ENCODE results near the gene KRTAP4-3. TPM values are rescaled to one million over a fixed set of nuclear protein-coding genes. Genes with fewer than 3 reads are reported as not detected.
"Not testable (repeated sequence)": the region's sequence is repeated elsewhere in the genome, so short reads cannot be mapped to it uniquely, and the experiment has no call there.

The KRTAP4-3 gene
- total and polyA plus RNA-seq, 10 of the 15 experiments (the other 5 are each of a cell fraction or from before 2014, with no cell fraction given) = not detected

DNA sequence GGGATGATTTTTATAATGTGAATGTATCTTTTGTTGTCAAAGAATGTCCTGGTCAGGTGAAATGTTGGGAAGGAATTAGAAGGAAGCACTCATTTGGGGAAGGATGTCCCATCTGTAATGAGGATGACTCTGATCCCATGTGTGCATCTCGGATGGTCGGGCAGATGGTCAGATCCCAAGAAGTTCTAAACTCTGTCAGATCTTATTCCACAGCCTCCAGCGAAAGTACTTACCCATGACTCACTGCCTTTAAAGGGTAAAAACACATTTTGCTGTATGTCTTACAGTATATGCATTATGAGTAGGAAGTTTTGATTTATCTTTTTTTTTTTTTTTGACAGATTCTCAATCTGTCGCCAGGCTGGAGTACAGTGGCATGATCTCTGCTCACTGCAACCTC, 49.3 kb downstream of the KRTAP4-3 start:
- BruUV-seq (replicated peaks) = no TSS peak
- ChIA-PET RAD21 (ENCODE audit: unreplicated experiment) (no interaction called here), SMC1A (ENCODE audit: uncharacterized antibody, unreplicated experiment) (no interaction called here), CTCF (no interaction called here), POLR2A (no interaction called here)
- no peaks in the 10 kb centered on the region for H3K27me3 ChIP-seq (replicated peaks in 1 of 2; ENCODE audit: control insufficient read depth in 2 of 2, insufficient read depth in 2 of 2, low read length in 1 of 2)
- in situ Hi-C loops (cut with MboI) (no loop called here), intact Hi-C loops (cut with micrococcal nuclease; ENCODE audit: unreplicated experiment) (no loop called here)
- TF ChIP-seq CHD4 (IDR thresholded peaks at IDR 0.05) (no peak), IRF4 (IDR thresholded peaks at IDR 0.05; ENCODE audit: low read depth, low read length) (no peak), IKZF2 (IDR thresholded peaks at IDR 0.05) (no peak), NR2C1 (IDR thresholded peaks at IDR 0.05) (no peak), MEF2A (IDR thresholded peaks at IDR 0.05; ENCODE audit: insufficient read depth, low read depth, low read length) (no peak), EED (IDR thresholded peaks at IDR 0.05; ENCODE audit: low read depth) (no peak), ZSCAN29 (IDR thresholded peaks at IDR 0.05) (no peak), HCFC1 (IDR thresholded peaks at IDR 0.05; ENCODE audit: low read length) (no peak)
- TF ChIP-seq, protein P1, sequence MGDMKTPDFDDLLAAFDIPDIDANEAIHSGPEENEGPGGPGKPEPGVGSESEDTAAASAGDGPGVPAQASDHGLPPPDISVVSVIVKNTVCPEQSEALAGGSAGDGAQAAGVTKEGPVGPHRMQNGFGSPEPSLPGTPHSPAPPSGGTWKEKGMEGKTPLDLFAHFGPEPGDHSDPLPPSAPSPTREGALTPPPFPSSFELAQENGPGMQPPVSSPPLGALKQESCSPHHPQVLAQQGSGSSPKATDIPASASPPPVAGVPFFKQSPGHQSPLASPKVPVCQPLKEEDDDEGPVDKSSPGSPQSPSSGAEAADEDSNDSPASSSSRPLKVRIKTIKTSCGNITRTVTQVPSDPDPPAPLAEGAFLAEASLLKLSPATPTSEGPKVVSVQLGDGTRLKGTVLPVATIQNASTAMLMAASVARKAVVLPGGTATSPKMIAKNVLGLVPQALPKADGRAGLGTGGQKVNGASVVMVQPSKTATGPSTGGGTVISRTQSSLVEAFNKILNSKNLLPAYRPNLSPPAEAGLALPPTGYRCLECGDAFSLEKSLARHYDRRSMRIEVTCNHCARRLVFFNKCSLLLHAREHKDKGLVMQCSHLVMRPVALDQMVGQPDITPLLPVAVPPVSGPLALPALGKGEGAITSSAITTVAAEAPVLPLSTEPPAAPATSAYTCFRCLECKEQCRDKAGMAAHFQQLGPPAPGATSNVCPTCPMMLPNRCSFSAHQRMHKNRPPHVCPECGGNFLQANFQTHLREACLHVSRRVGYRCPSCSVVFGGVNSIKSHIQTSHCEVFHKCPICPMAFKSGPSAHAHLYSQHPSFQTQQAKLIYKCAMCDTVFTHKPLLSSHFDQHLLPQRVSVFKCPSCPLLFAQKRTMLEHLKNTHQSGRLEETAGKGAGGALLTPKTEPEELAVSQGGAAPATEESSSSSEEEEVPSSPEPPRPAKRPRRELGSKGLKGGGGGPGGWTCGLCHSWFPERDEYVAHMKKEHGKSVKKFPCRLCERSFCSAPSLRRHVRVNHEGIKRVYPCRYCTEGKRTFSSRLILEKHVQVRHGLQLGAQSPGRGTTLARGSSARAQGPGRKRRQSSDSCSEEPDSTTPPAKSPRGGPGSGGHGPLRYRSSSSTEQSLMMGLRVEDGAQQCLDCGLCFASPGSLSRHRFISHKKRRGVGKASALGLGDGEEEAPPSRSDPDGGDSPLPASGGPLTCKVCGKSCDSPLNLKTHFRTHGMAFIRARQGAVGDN (IDR thresholded peaks at IDR 0.05) = no peak
- TF ChIP-seq, protein P2, sequence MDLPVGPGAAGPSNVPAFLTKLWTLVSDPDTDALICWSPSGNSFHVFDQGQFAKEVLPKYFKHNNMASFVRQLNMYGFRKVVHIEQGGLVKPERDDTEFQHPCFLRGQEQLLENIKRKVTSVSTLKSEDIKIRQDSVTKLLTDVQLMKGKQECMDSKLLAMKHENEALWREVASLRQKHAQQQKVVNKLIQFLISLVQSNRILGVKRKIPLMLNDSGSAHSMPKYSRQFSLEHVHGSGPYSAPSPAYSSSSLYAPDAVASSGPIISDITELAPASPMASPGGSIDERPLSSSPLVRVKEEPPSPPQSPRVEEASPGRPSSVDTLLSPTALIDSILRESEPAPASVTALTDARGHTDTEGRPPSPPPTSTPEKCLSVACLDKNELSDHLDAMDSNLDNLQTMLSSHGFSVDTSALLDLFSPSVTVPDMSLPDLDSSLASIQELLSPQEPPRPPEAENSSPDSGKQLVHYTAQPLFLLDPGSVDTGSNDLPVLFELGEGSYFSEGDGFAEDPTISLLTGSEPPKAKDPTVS (IDR thresholded peaks at IDR 0.05; ENCODE audit: low read depth, low read length) = no peak
- TF ChIP-seq, protein P3, sequence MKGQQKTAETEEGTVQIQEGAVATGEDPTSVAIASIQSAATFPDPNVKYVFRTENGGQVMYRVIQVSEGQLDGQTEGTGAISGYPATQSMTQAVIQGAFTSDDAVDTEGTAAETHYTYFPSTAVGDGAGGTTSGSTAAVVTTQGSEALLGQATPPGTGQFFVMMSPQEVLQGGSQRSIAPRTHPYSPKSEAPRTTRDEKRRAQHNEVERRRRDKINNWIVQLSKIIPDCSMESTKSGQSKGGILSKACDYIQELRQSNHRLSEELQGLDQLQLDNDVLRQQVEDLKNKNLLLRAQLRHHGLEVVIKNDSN (IDR thresholded peaks at IDR 0.05; ENCODE audit: borderline replicate concordance, extremely low read length, insufficient read depth, low read depth, low read length) = no peak
- ATAC-seq (no peak), DNase-seq (ENCODE audit: low read depth, low spot score) (no peak), FAIRE-seq (no peak)
- H3K4me1 ChIP-seq (ENCODE audit: control insufficient read depth, insufficient read depth, low read length) = no peaks in the 10 kb centered on the region
- no peak overlapping the region for H3K9ac ChIP-seq (ENCODE audit: control insufficient read depth, insufficient read depth, low read length)
- H3K79me2 ChIP-seq (ENCODE audit: control insufficient read depth, insufficient read depth, low read length) = no peaks in the 10 kb centered on the region
- no peaks in the 10 kb centered on the region for H3K36me3 ChIP-seq (ENCODE audit: control insufficient read depth in 2 of 2, insufficient read depth in 2 of 2, low read length in 1 of 2)
- no peaks in the 10 kb centered on the region for H3K9me3 ChIP-seq (replicated peaks; ENCODE audit: control insufficient read depth, insufficient read depth, low read length)
- H4K20me1 ChIP-seq (ENCODE audit: control insufficient read depth, insufficient read depth) = no peaks in the 10 kb centered on the region
- H3K4me3 ChIP-seq = no peak overlapping the region
- no peak overlapping the region for H2AFZ ChIP-seq (ENCODE audit: control insufficient read depth, low read depth, low read length)
- 22% methylated on average over 4 of the region's 4 CpGs for WGBS (ENCODE audit: insufficient coverage, insufficient replicate concordance, low lambda C conversion rate, missing lambda C conversion rate)
- no peak overlapping the region for H3K4me2 ChIP-seq (ENCODE audit: control insufficient read depth, insufficient read depth)
- H3K27ac ChIP-seq (ENCODE audit: control insufficient read depth, insufficient read depth) = no peak overlapping the region

DNA sequence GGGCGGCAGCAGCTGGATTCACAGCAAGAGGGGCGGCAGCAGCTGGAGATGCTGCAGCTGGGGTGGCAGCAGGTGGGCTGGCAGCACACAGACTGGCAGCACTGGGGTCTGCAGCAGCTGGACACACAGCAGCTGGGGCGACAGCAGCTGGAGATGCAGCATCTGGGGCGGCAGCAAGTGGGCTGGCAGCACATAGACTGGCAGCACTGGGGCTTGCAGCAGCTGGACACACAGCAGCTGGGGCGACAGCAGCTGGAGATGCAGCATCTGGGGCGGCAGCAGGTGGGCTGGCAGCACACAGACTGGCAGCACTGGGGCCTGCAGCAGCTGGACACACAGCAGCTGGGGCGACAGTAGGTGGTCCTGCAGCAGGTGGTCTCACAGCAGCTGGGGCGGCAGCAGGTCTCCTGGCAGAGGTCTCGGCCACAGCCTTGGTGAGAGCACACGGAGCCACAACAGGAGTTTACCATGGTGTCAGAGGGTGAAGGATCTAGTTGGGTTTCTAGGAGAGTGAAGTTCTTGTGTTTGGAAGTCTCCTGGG, 50.1 kb downstream of the KRTAP4-3 start, which contains the start of gene KRTAP4-11:
TSS of gene KRTAP4-11 (minus strand) at position 528 of the 541 bp plus-strand sequence. CDS start at position 470, 58 bp downstream.
- H3K27me3 ChIP-seq (replicated peaks in 1 of 2; ENCODE audit: control insufficient read depth in 2 of 2, insufficient read depth in 2 of 2, low read length in 1 of 2); H4K20me1 ChIP-seq (ENCODE audit: control insufficient read depth, insufficient read depth); FAIRE-seq; H2AFZ ChIP-seq (ENCODE audit: control insufficient read depth, low read depth, low read length); DNase-seq (ENCODE audit: low read depth, low spot score); RAD21 ChIA-PET (ENCODE audit: unreplicated experiment); SMC1A ChIA-PET (ENCODE audit: uncharacterized antibody, unreplicated experiment); CTCF ChIA-PET; H3K4me3 ChIP-seq; H3K36me3 ChIP-seq (ENCODE audit: control insufficient read depth in 2 of 2, insufficient read depth in 2 of 2, low read length in 1 of 2); H3K9ac ChIP-seq (ENCODE audit: control insufficient read depth, insufficient read depth, low read length); H3K4me2 ChIP-seq (ENCODE audit: control insufficient read depth, insufficient read depth); H3K4me1 ChIP-seq (ENCODE audit: control insufficient read depth, insufficient read depth, low read length); BruUV-seq (replicated peaks); intact Hi-C loops (cut with micrococcal nuclease; ENCODE audit: unreplicated experiment); POLR2A ChIA-PET; H3K27ac ChIP-seq (ENCODE audit: control insufficient read depth, insufficient read depth); H3K9me3 ChIP-seq (replicated peaks; ENCODE audit: control insufficient read depth, insufficient read depth, low read length); ATAC-seq; in situ Hi-C loops (cut with MboI); H3K79me2 ChIP-seq (ENCODE audit: control insufficient read depth, insufficient read depth, low read length): not testable (repeated sequence)
- WGBS (ENCODE audit: insufficient coverage, insufficient replicate concordance, low lambda C conversion rate, missing lambda C conversion rate) = 12% methylated on average over 10 of the region's 10 CpGs
